C4-2B (cell line): ENCODE data around the gene TTLL1.

Experiments used
- CTCF ChIP-seq: fragments of 450-650 bp; conservative IDR thresholded peaks from 2 replicates; pipeline ENCODE4 v1.5.1; 2017; ENCODE audit warnings: mild to moderate bottlenecking
- ZFX ChIP-seq: fragments of 450-650 bp; IDR thresholded peaks from 2 replicates; pipeline ENCODE4 v1.6.1; 2017

DNA sequence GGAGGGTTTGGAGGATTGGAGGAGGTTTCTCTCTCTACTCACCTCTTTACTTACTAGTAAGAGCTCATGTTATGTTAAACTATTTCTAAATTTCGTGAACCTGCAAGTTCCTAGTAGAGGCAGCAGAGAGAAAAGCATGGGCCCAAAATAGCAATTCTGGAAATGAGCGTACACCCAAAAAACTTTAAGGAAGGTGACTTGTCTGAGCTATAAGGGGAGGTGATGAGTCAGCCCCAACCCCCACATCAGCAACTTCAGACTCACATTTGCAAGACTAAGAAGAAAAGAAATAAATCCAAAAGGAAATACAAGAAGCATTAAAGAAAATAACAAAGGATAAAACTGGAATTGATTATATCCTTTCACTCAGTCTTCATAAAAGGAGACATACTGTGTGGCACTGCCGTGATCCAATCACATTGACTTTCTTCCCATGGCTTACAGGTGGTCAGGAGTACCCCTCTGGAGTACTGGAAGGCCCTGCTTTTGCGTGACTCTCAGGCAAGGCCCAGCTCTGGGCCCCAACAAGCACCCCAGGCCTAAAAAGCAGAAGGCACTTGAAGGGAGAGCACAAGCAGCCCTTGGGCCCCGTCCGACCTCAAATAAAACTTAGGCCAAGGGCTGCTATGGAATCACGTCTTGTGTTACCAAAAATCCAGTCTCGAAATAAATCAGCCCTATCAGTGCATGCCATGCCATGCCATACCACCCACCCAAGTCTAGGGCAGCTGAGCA, 88.6 kb downstream of the TTLL1 start:
- TF ChIP-seq CTCF (no peak), ZFX (no peak)
